Hepatocyte (in vitro differentiated cells): ENCODE data around the gene TLR7. TPM values are rescaled to one million over a fixed set of nuclear protein-coding genes. Genes with fewer than 3 reads are reported as not detected.

Experiments
- DNase-seq: peaks from one replicate; pipeline ENCODE4 v3.0.0-alpha.2; 2016; ENCODE audit warnings: low spot score
- H2AFZ ChIP-seq: fragments of 200-600 bp; sonication (generic); 2 replicates; pipeline ENCODE4 v1.6.0; 2016; ENCODE audit warnings: antibody characterized with exemption, mild to moderate bottlenecking
- H3K27ac ChIP-seq: fragments of 200-600 bp; sonication (generic); 2 replicates; pipeline ENCODE4 v1.5.1; 2016; ENCODE audit warnings: mild to moderate bottlenecking
- H3K27me3 ChIP-seq: fragments of 200-600 bp; sonication (generic); 2 replicates; pipeline ENCODE4 v1.6.1; 2016
- H3K36me3 ChIP-seq: fragments of 200-600 bp; sonication (generic); replicated peaks from 2 replicates; pipeline ENCODE4 v1.5.1; 2016; ENCODE audit warnings: low read depth; ENCODE audit not compliant: insufficient read depth
- H3K4me1 ChIP-seq: fragments of 200-600 bp; sonication (generic); 2 replicates; pipeline ENCODE4 v1.5.1; 2016; ENCODE audit warnings: mild to moderate bottlenecking, moderate library complexity; ENCODE audit not compliant: insufficient read depth
- H3K4me2 ChIP-seq: fragments of 200-600 bp; sonication (generic); 2 replicates; pipeline ENCODE4 v1.6.0; 2016
- H3K4me3 ChIP-seq: fragments of 200-600 bp; sonication (generic); 2 replicates; pipeline ENCODE4 v1.5.1; 2016; ENCODE audit warnings: mild to moderate bottlenecking
- H3K79me2 ChIP-seq: fragments of 200-600 bp; sonication (generic); 2 replicates; pipeline ENCODE4 v1.6.0; 2017; ENCODE audit warnings: mild to moderate bottlenecking
- H3K9me2 ChIP-seq: fragments of 200-600 bp; sonication (generic); replicated peaks from 2 replicates; pipeline ENCODE4 v1.6.0; 2017; ENCODE audit warnings: mild to moderate bottlenecking; ENCODE audit not compliant: insufficient read depth
- H3K9me3 ChIP-seq: fragments of 200-600 bp; sonication (generic); 2 replicates; pipeline ENCODE4 v1.5.1; 2016; ENCODE audit warnings: low read depth, mild to moderate bottlenecking
- H4K20me1 ChIP-seq: fragments of 200-600 bp; sonication (generic); 2 replicates; pipeline ENCODE4 v1.6.0; 2016; ENCODE audit warnings: mild to moderate bottlenecking; ENCODE audit not compliant: insufficient read depth, poor library complexity, severe bottlenecking
- CTCF ChIP-seq: fragments of 200-600 bp; sonication (generic); IDR thresholded peaks from 2 replicates; pipeline ENCODE4 v1.5.1; 2016; ENCODE audit warnings: antibody characterized with exemption, mild to moderate bottlenecking; ENCODE audit not compliant: poor library complexity
- EZH2 ChIP-seq: fragments of 200-600 bp; sonication (generic); IDR thresholded peaks from 2 replicates; pipeline ENCODE4 v1.6.1; 2016; ENCODE audit warnings: antibody characterized with exemption, mild to moderate bottlenecking, borderline replicate concordance
- EZH2phosphoT487 ChIP-seq: fragments of 200-600 bp; sonication (generic); IDR thresholded peaks from one replicate; pipeline ENCODE4 v1.6.1; 2018; ENCODE audit warnings: antibody characterized with exemption, mild to moderate bottlenecking, low read depth, moderate library complexity; ENCODE audit not compliant: unreplicated experiment, severe bottlenecking
- WGBS: methylation state at CpG from one replicate; pipeline ENCODE4 v1.1.6; 2016; ENCODE audit warnings: low lambda C conversion rate; ENCODE audit errors: missing lambda C conversion rate; 5-methylcytosine and 5-hydroxymethylcytosine counted together
- polyA plus RNA-seq: library from polyadenylated mRNA; unstranded; fragments of >200 nt; fragmentation: Nextera tagmentation; extraction: Ambion mirVana; gene quantifications from 2 replicates; pipeline ENCODE4 v1.2.1, GENCODE V29; 2016
- total RNA-seq: library from RNA; depleted of rRNA; stranded (reverse); fragments of >200 nt; gene quantifications from 2 replicates; pipeline ENCODE4 v1.2.3, GENCODE V29; 2014

The TLR7 gene
- total and polyA plus RNA-seq, 2 experiments from 2014 or later = 0.60 TPM; not detected in 1

- Histone ChIP-seq H3K4me2 (no peak overlapping the region), H3K79me2 (no peaks in the 10 kb centered on the region), H3K27me3 (no peaks in the 10 kb centered on the region), H3K4me1 (no peaks in the 10 kb centered on the region), H3K9me3 (no peaks in the 10 kb centered on the region), H3K27ac (no peak overlapping the region), H3K36me3 (no peaks in the 10 kb centered on the region), H3K4me3 (no peak overlapping the region), H3K9me2 (no peaks in the 10 kb centered on the region), H2AFZ (no peak overlapping the region), H4K20me1 (no peaks in the 10 kb centered on the region)
- DNase-seq = no peak
- TF ChIP-seq CTCF = no peak
- TF ChIP-seq EZH2phosphoT487 = no peak
- TF ChIP-seq EZH2 = no peak
- WGBS = 82% methylated on average over 1 of the region's 1 CpG
Measured at GRCh38 chrX:12932244-12932643, 65.4 kb downstream of the TLR7 start.

- Histone ChIP-seq H4K20me1 (no peaks in the 10 kb centered on the region), H3K9me3 (no peaks in the 10 kb centered on the region), H3K9me2 (no peaks in the 10 kb centered on the region), H3K79me2 (no peaks in the 10 kb centered on the region), H3K27me3 (no peaks in the 10 kb centered on the region), H3K4me3 (no peak overlapping the region), H3K36me3 (no peaks in the 10 kb centered on the region), H3K27ac (no peak overlapping the region), H3K4me2 (no peak overlapping the region), H2AFZ (no peak overlapping the region), H3K4me1 (no peaks in the 10 kb centered on the region)
- TF ChIP-seq CTCF = no peak
- 88% methylated on average over 5 of the region's 5 CpGs for whole genome bisulfite sequencing
- DNase-seq = no peak
Measured at GRCh38 chrX:12934850-12935249, 68.0 kb downstream of the TLR7 start.

- no peaks in the 10 kb centered on the region for H3K36me3 ChIP-seq
- no peak overlapping the region for H3K4me2 ChIP-seq
- no peak overlapping the region for H3K4me3 ChIP-seq
- H3K27ac ChIP-seq = no peak overlapping the region
- no peaks in the 10 kb centered on the region for H3K4me1 ChIP-seq
- 100% methylated on average over 1 of the region's 1 CpG for WGBS
- H3K79me2 ChIP-seq = no peaks in the 10 kb centered on the region
- H3K9me2 ChIP-seq = no peaks in the 10 kb centered on the region
- no peaks in the 10 kb centered on the region for H3K9me3 ChIP-seq
- no peak for TF ChIP-seq CTCF
- no peak for TF ChIP-seq EZH2
- TF ChIP-seq EZH2phosphoT487 = no peak
- DNase-seq = no peak
- no peaks in the 10 kb centered on the region for H3K27me3 ChIP-seq
- no peaks in the 10 kb centered on the region for H4K20me1 ChIP-seq
- H2AFZ ChIP-seq = no peak overlapping the region
Measured at GRCh38 chrX:12936947-12937346, 70.1 kb downstream of the TLR7 start.

Other genes with a start within 250 kb of the TLR7 start
- gene PRPS2, start 75.7 kb upstream of the TLR7 start, total RNA-seq = 52.9 and 60.8 TPM in 2 replicates
- 58.2 and 64.1 TPM in 2 replicates for gene PRPS2, start 75.7 kb upstream of the TLR7 start, polyA plus RNA-seq
- 0.07 and 0.08 TPM in 2 replicates for gene TLR8, start 39.5 kb downstream of the TLR7 start, total RNA-seq
- gene TLR8, start 39.5 kb downstream of the TLR7 start, polyA plus RNA-seq = not detected in 2 replicates
- gene TMSB4X, start 108.0 kb downstream of the TLR7 start, total RNA-seq = 6,141 and 6,242 TPM in 2 replicates
- 9,038 and 9,758 TPM in 2 replicates for gene TMSB4X, start 108.0 kb downstream of the TLR7 start, polyA plus RNA-seq
- gene FAM9C, start 177.5 kb downstream of the TLR7 start, total RNA-seq = not detected in 2 replicates
- not detected in 2 replicates for gene FAM9C, start 177.5 kb downstream of the TLR7 start, polyA plus RNA-seq